ENCODE data around the gene HTRA3.

Gene HTRA3

GRCh38 chr4:8273450-8273849 lies 3.9 kb downstream of the HTRA3 start:
- Histone ChIP-seq H3K79me2 (ENCODE audit: control insufficient read depth, insufficient read depth, low read length) (no peaks in the 10 kb centered on the region), H3K79me1 (ENCODE audit: low read length) (no peaks in the 10 kb centered on the region), H3K4ac (ENCODE audit: low read depth, low read length) (no peak overlapping the region), H3K9ac (ENCODE audit: low read length) (no peak overlapping the region), H2BK5ac (ENCODE audit: low read length) (no peak overlapping the region), H3K56ac (ENCODE audit: low read length) (no peak overlapping the region), H3K4me3 (ENCODE audit: low read length) (no peak overlapping the region), H2AK5ac (ENCODE audit: low read length) (no peak overlapping the region), H4K8ac (ENCODE audit: low read depth, low read length) (no peak overlapping the region), H3K4me2 (ENCODE audit: low read length) (no peak overlapping the region), H3K18ac (ENCODE audit: low read length) (no peak overlapping the region), H4K5ac (ENCODE audit: low read length) (no peak overlapping the region), H2BK15ac (replicated peaks; ENCODE audit: low read depth) (no peak overlapping the region), H3K27me3 (ENCODE audit: insufficient read depth, low read length, poor library complexity) (peaks cover 4% of the 10 kb centered on the region), H3K27ac (ENCODE audit: low read depth, low read length) (no peak overlapping the region), H3K36me3 (ENCODE audit: control insufficient read depth, insufficient read depth, low read length) (no peaks in the 10 kb centered on the region), H2BK120ac (ENCODE audit: low read depth, low read length) (no peak overlapping the region), H3K23ac (ENCODE audit: low read length) (no peak overlapping the region), H3K4me1 (ENCODE audit: control insufficient read depth, low read depth, low read length) (peaks cover 4% of the 10 kb centered on the region)
- DNase-seq: no peak
- WGBS (ENCODE audit: extremely low coverage, insufficient coverage, low lambda C conversion rate): no CpG with 5 or more reads among the region's 13 CpGs

GRCh38 chr4:8274066-8274652 lies 4.6 kb downstream of the HTRA3 start:
- Histone ChIP-seq H2BK5ac (ENCODE audit: low read length) (no peak overlapping the region), H3K27ac (ENCODE audit: low read depth, low read length) (no peak overlapping the region), H3K9ac (ENCODE audit: low read length) (no peak overlapping the region), H2AK5ac (ENCODE audit: low read length) (no peak overlapping the region), H3K23ac (ENCODE audit: low read length) (no peak overlapping the region), H3K4me1 (ENCODE audit: control insufficient read depth, low read depth, low read length) (peaks cover 2% of the 10 kb centered on the region), H3K4me3 (ENCODE audit: low read length) (no peak overlapping the region), H4K8ac (ENCODE audit: low read depth, low read length) (no peak overlapping the region), H3K79me1 (ENCODE audit: low read length) (no peaks in the 10 kb centered on the region), H3K4me2 (ENCODE audit: low read length) (no peak overlapping the region), H3K56ac (ENCODE audit: low read length) (no peak overlapping the region), H3K4ac (ENCODE audit: low read depth, low read length) (no peak overlapping the region), H3K79me2 (ENCODE audit: control insufficient read depth, insufficient read depth, low read length) (no peaks in the 10 kb centered on the region), H2BK15ac (replicated peaks; ENCODE audit: low read depth) (no peak overlapping the region), H3K18ac (ENCODE audit: low read length) (no peak overlapping the region), H4K5ac (ENCODE audit: low read length) (no peak overlapping the region), H3K27me3 (ENCODE audit: insufficient read depth, low read length, poor library complexity) (peaks cover 4% of the 10 kb centered on the region), H2BK120ac (ENCODE audit: low read depth, low read length) (no peak overlapping the region), H3K36me3 (ENCODE audit: control insufficient read depth, insufficient read depth, low read length) (no peaks in the 10 kb centered on the region)
- no CpG with 5 or more reads among the region's 21 CpGs for WGBS (ENCODE audit: extremely low coverage, insufficient coverage, low lambda C conversion rate)
- DNase-seq: no peak

GRCh38 chr4:8274765-8275547 lies 5.4 kb downstream of the HTRA3 start:
- H3K18ac ChIP-seq (ENCODE audit: low read length): no peak overlapping the region
- H3K79me2 ChIP-seq (ENCODE audit: control insufficient read depth, insufficient read depth, low read length): no peaks in the 10 kb centered on the region
- H3K79me1 ChIP-seq (ENCODE audit: low read length): no peaks in the 10 kb centered on the region
- H2BK120ac ChIP-seq (ENCODE audit: low read depth, low read length): no peak overlapping the region
- no peak overlapping the region for H4K5ac ChIP-seq (ENCODE audit: low read length)
- H3K4ac ChIP-seq (ENCODE audit: low read depth, low read length): no peak overlapping the region
- H3K4me2 ChIP-seq (ENCODE audit: low read length): no peak overlapping the region
- no peak overlapping the region for H2BK15ac ChIP-seq (replicated peaks; ENCODE audit: low read depth)
- no peak for DNase-seq
- no peak overlapping the region for H3K4me3 ChIP-seq (ENCODE audit: low read length)
- no peak overlapping the region for H3K23ac ChIP-seq (ENCODE audit: low read length)
- H3K56ac ChIP-seq (ENCODE audit: low read length): no peak overlapping the region
- H3K27ac ChIP-seq (ENCODE audit: low read depth, low read length): no peak overlapping the region
- H3K4me1 ChIP-seq (ENCODE audit: control insufficient read depth, low read depth, low read length): no peaks in the 10 kb centered on the region
- no peak overlapping the region for H2BK5ac ChIP-seq (ENCODE audit: low read length)
- H3K27me3 ChIP-seq (ENCODE audit: insufficient read depth, low read length, poor library complexity): peaks cover 4% of the 10 kb centered on the region
- WGBS (ENCODE audit: extremely low coverage, insufficient coverage, low lambda C conversion rate): no CpG with 5 or more reads among the region's 19 CpGs
- no peak overlapping the region for H4K8ac ChIP-seq (ENCODE audit: low read depth, low read length)
- H2AK5ac ChIP-seq (ENCODE audit: low read length): no peak overlapping the region
- no peaks in the 10 kb centered on the region for H3K36me3 ChIP-seq (ENCODE audit: control insufficient read depth, insufficient read depth, low read length)
- no peak overlapping the region for H3K9ac ChIP-seq (ENCODE audit: low read length)

GRCh38 chr4:8275548-8275910 lies 6.0 kb downstream of the HTRA3 start:
- H2BK15ac ChIP-seq (replicated peaks; ENCODE audit: low read depth): no peak overlapping the region
- H4K8ac ChIP-seq (ENCODE audit: low read depth, low read length): no peak overlapping the region
- no peak overlapping the region for H3K4me3 ChIP-seq (ENCODE audit: low read length)
- no peak overlapping the region for H2AK5ac ChIP-seq (ENCODE audit: low read length)
- H3K56ac ChIP-seq (ENCODE audit: low read length): no peak overlapping the region
- DNase-seq: no peak
- no peak overlapping the region for H2BK5ac ChIP-seq (ENCODE audit: low read length)
- no peak overlapping the region for H3K27ac ChIP-seq (ENCODE audit: low read depth, low read length)
- no peaks in the 10 kb centered on the region for H3K4me1 ChIP-seq (ENCODE audit: control insufficient read depth, low read depth, low read length)
- H3K36me3 ChIP-seq (ENCODE audit: control insufficient read depth, insufficient read depth, low read length): no peaks in the 10 kb centered on the region
- no peak overlapping the region for H2BK120ac ChIP-seq (ENCODE audit: low read depth, low read length)
- H3K9ac ChIP-seq (ENCODE audit: low read length): no peak overlapping the region
- no peaks in the 10 kb centered on the region for H3K79me1 ChIP-seq (ENCODE audit: low read length)
- H3K23ac ChIP-seq (ENCODE audit: low read length): no peak overlapping the region
- no peak overlapping the region for H4K5ac ChIP-seq (ENCODE audit: low read length)
- H3K18ac ChIP-seq (ENCODE audit: low read length): no peak overlapping the region
- H3K4ac ChIP-seq (ENCODE audit: low read depth, low read length): no peak overlapping the region
- no peaks in the 10 kb centered on the region for H3K79me2 ChIP-seq (ENCODE audit: control insufficient read depth, insufficient read depth, low read length)
- WGBS (ENCODE audit: extremely low coverage, insufficient coverage, low lambda C conversion rate): no CpG with 5 or more reads among the region's 4 CpGs
- no peak overlapping the region for H3K4me2 ChIP-seq (ENCODE audit: low read length)
- H3K27me3 ChIP-seq (ENCODE audit: insufficient read depth, low read length, poor library complexity): peaks cover 1% of the 10 kb centered on the region

GRCh38 chr4:8276358-8277240 lies 7.0 kb downstream of the HTRA3 start:
- Histone ChIP-seq H3K27me3 (ENCODE audit: insufficient read depth, low read length, poor library complexity) (no peaks in the 10 kb centered on the region), H3K4me3 (ENCODE audit: low read length) (no peak overlapping the region)
- no CpG with 5 or more reads among the region's 24 CpGs for WGBS (ENCODE audit: extremely low coverage, insufficient coverage, low lambda C conversion rate)

More at GRCh38 chr4:8276358-8277240, 7.0 kb downstream of the HTRA3 start:
- H2AK5ac ChIP-seq (ENCODE audit: low read length): no peak overlapping the region
- DNase-seq: no peak
- no peak overlapping the region for H2BK5ac ChIP-seq (ENCODE audit: low read length)
- H3K4ac ChIP-seq (ENCODE audit: low read depth, low read length): no peak overlapping the region
- no peak overlapping the region for H3K23ac ChIP-seq (ENCODE audit: low read length)
- no peaks in the 10 kb centered on the region for H3K36me3 ChIP-seq (ENCODE audit: control insufficient read depth, insufficient read depth, low read length)
- H3K18ac ChIP-seq (ENCODE audit: low read length): no peak overlapping the region
- no peak overlapping the region for H2BK15ac ChIP-seq (replicated peaks; ENCODE audit: low read depth)
- no peaks in the 10 kb centered on the region for H3K4me1 ChIP-seq (ENCODE audit: control insufficient read depth, low read depth, low read length)
- no peak overlapping the region for H4K5ac ChIP-seq (ENCODE audit: low read length)
- H3K79me1 ChIP-seq (ENCODE audit: low read length): no peaks in the 10 kb centered on the region
- H3K27ac ChIP-seq (ENCODE audit: low read depth, low read length): no peak overlapping the region
- H4K8ac ChIP-seq (ENCODE audit: low read depth, low read length): no peak overlapping the region
- H3K56ac ChIP-seq (ENCODE audit: low read length): no peak overlapping the region
- H2BK120ac ChIP-seq (ENCODE audit: low read depth, low read length): no peak overlapping the region
- H3K9ac ChIP-seq (ENCODE audit: low read length): no peak overlapping the region
- H3K79me2 ChIP-seq (ENCODE audit: control insufficient read depth, insufficient read depth, low read length): no peaks in the 10 kb centered on the region
- no peak overlapping the region for H3K4me2 ChIP-seq (ENCODE audit: low read length)

Data from mesendoderm (in vitro differentiated cells).